Hepatic stellate cell (primary cell): ENCODE measurements around the gene WASL.
A peak's percentile ranks its signal among the peaks of the same experiment; 100 is the strongest.

ENCODE experiments used
- DNase-seq: peaks from one replicate; pipeline ENCODE4 v3.0.0; 2011; ENCODE audit warnings: low spot score

WASL gene

GRCh38 chr7:123690550-123690949, 58.3 kb downstream of the WASL start:
- no peak for DNase-seq

- no peak for DNase-seq
Observed at GRCh38 chr7:123689250-123689649, 59.6 kb downstream of the WASL start.

DNA sequence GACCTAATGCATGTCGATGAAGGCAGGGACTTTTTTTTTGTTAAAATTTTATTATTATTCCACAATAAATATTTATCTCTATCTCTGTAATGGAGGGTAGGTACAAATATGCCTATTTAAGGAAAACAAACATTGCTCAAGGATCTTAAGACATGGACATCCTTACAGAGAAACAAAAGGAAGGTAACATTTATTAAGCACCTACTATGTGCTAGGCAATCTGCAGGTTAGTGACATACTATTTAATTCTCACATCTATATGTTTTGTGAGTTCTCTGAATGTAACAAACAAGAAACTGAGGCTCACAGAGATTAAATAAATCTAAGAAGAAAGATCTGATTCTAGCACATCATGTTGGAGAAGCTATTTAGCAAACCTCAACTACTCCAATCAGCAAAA, 61.1 kb downstream of the WASL start:
- no peak for DNase-seq

DNA sequence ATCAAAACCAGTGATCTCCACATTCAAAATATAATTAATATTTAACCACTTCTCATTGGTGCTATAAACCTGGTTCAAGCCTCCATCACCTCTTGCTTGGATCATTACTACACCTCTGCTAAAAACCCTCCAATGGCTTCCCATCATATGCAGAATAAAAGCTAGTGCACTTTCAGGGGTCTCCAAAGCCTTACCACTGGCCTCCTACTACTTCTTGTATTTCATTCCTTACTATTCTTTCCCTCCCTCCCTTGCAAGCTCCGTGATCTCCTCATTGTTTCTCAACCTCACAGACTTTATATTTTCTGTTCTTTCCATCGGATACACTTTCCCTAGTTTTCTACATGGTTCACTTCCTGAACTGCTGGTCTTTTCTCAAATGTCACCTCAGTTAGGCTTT, 61.6 kb downstream of the WASL start:
- DNase-seq, result no peak

DNA sequence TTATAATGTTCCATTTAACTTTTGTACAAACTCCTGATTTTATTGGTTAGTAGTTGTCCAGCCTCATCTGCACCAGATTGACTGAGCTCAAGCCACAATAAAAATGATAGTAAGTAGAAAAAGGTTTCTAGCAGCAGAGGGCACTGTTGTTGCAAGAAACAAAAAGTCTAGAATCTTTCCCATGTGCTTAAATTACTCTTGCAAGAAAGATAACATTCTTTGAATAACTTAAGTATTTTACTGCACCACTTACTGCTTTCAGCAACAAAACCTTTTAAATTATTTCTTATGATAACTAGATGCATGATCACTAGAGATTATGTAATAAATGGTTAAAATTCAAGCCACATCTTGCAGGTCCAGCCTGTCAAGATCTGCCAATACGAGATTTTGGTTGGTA, 66.1 kb downstream of the WASL start:
- DNase-seq, result peak; percentile 17

DNA sequence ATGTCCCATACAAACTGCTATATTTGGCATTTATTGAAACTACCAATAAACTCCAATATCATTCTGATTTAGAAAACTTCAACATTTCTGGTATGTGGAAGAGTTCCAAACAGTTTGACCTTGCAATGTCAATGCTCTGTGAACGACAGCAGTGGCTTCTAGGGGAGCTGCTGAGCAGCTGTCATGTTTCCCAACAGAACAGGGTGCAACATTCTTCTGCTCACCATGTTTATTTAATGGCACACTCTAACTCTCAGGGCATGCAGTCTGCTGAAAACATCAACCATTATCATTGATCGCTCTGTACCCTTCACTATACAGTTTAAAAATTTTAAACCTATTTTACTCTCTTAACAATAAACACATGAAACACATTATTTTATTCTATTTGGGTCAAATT, 67.2 kb downstream of the WASL start:
- DNase-seq, result no peak

DNA sequence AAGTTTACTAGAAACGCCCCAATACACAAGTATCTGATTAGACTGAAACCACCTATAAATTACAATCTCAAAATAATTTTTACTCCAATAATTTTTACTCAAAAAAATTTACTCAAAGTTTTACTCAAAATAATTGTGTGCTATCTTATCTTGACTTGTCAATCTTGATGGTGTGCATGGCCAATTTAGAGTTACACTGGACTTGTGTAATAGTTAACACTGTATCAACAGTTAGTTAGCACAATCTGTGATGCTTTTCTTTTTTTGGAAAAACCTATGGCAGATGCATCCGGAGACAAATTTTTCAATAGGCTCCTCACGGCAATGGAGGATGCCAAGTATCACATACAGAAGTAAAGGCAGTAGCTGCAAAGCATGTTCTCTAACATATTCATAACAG, 68.2 kb downstream of the WASL start:
- DNase-seq, result no peak

GRCh38 chr7:123679614-123680013, 69.2 kb downstream of the WASL start:
- DNase-seq, result no peak

DNA sequence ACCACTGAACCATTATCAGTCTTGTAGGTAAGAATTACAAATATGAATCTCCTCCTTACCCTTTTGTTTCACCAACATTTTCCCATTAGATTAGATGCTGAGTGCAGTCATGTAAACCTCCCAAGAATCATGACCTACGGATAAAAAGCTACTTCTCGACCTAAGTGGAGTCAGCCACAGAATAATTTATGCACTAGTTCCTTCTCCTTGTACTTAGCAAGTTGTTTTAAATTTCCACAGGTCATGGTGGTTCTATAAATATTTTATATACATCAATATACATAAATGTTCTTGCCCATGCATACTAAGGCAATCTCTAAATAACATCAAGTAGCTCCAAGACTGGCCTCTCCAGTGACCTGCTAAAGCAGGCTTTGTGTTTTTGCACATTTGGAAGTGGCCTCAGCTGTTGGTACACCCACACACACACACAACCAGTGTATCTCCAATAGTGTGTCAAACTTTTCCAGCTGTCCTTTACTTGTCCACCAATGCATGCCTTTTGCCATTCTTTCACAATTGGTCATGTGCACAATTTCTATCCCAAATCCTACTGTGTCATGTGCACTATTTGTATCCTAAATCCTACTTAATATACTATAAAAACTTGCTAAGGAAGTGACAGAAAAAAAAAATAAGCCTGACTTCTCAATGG, 71.6 kb downstream of the WASL start:
- DNase-seq, result no peak

DNA sequence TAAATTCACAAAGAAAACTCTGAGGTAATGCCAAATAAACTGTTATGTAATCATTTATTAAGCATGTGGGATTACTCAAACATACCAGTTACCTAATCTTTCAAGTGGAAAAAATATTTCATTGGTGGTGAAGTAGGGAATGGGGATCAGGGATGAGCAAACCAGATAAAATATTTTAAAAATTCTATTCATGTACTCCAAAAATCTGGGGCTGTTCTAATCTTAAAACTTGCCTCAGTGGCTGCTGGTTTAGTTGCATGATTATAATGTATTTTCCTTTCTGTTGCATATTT, 73.7 kb downstream of the WASL start:
- DNase-seq, result no peak

DNA sequence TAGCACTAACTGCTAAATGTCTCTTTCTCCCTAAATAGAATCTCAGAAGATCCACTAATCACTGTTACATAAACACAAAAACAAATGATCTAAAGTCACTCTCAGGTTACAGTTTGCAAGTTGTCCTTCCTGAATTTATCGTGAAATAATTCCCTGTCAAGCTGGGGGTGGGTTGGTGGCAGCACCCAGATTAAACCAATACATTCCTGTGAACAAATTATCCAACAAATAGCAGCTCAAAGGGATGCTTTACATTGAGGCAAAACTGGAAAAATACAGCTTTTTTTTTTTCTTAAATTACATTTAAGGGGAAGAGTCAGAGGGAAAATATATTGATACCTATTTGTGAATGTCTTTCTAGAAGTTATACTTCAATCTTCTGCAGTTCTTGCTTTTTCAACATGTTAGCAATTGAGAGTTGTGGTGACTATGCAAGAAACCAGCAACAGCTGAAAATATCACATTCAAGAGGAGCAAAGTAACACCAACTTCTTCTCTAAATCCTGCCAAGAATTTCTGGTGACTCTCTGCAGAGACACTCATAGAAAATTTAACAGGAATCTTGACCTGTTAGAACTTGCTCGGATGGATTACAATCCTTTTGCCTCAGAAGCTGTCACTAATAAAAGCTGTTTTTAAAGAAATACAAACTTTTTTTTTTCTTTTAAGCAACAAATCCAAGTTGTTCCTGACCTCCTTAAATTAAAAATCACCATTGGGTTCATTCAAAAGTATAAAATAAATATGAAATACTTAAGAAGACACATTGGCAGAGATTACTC, 74.2 kb downstream of the WASL start:
- DNase-seq, result no peak

- no peak for DNase-seq
Observed at GRCh38 chr7:123673752-123674398, 74.9 kb downstream of the WASL start.

DNA sequence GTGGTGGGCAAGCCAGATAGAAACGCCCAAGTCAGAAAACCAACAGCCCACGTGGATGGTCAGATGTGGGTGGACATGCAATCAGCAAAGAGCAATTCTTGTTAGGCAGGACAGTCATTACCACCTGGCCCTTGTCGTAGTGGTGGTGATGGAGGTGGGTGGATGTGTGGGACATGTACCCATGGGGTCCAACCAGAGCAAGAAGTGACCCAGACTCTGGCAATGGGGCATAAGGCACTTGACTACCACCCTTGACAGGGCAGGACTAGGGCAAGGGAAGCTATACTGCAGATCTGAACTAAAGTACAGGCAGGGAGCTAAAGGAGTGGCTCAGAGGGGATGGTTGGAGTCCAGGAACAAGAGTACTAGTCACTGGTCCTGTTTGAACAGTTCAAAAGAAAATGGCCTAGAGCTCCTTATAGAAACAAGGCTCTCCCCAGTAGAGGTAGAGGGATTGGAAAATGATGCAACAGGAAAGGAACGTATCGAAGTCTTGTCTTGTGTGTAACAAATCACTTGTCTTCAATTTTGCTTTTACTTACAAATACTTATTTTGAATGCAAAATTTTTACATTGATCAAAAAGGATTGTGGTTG, 75.6 kb downstream of the WASL start:
- DNase-seq, result no peak

DNA sequence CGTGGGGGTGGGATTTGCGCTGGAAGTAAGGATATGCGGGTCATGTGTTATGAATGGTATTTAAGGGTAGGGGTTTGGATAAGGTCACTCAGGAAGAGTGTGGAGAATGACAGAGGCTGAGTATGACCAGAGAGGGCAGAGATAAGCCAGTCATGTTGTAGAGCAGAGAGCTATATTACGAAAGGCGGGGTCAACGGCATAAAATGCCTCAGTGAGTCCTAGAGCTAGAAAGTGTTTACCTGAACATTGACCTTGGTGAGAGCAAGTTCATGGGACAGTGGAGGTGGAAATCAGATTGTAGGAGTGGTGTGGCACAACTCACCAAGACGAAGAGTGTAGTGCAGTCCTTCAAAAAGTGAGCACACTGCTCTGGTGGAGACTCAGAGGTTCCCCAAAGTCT, 79.3 kb downstream of the WASL start:
- DNase-seq, result no peak

DNA sequence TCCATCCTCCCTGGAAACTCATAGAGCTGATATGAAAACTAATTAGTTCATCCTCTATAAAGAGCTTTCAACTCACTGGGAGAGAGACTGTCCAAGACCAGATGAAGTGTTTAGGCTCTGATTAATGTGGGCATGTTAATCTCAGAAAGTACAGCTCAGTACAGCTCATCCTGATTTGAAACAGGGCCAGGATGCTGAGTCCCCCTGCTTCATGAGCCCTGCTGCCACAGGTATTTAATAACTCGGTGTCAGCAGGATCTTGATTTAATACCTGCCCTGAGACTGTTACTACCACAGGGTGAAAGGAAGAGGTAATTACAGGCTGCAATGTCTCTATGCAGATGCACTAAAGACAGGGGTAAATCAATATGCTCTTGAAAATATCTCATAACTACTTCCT, 82.3 kb downstream of the WASL start:
- no peak for DNase-seq

GRCh38 chr7:123665896-123666295, 82.9 kb downstream of the WASL start:
- no peak for DNase-seq

DNA sequence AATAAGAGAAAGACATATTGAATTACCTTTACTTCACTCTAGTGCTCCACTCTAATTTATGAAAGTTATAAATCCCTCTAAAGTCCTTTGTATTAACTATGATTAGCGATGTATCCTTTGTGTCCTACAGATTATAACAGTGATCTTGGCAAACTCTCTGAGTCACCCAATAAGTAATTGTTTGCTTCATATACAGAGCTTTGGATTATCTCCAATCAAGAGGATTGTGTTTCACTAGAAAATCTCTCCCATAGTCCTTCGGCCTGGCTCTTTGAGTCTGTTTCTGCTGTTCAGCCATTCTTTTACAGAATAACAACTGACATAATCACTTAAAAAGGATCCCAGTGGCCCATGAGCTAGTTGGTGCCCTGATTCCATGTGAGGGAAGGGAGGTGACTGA, 83.6 kb downstream of the WASL start:
- DNase-seq, result no peak

DNA sequence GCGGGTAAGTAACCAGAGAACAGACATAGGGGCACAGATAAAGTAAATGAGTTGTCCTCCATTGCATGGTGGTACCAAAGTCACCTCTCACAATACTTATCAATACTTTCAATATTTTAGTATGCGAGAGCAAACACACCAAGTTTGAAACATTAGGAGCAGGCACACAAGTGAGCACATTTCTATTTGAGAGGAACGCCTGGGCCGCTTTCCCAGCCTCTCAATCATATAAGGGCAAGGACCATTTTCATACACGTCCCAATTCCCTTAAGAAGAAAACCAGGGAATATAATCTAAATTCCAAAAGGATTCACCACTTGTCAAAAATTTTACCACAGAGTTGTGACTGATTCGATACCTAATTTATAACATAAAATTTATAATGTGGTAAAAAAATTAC, 85.6 kb downstream of the WASL start:
- DNase-seq, result no peak

DNA sequence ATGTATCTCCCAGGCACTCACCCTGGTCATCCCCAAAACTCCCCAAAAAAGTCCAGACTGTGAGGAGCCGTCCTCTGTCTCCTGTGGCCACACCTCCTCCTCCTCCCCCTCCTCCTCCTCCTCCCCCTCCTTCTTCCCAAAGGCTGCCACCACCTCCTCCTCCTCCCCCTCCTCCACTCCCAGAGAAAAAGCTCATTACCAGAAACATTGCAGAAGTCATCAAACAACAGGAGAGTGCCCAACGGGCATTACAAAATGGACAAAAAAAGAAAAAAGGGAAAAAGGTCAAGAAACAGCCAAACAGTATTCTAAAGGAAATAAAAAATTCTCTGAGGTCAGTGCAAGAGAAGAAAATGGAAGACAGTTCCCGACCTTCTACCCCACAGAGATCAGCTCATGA, 86.0 kb downstream of the WASL start:
- DNase-seq, result no peak

- no peak for DNase-seq
Observed at GRCh38 chr7:123662293-123662692, 86.5 kb downstream of the WASL start.

DNA sequence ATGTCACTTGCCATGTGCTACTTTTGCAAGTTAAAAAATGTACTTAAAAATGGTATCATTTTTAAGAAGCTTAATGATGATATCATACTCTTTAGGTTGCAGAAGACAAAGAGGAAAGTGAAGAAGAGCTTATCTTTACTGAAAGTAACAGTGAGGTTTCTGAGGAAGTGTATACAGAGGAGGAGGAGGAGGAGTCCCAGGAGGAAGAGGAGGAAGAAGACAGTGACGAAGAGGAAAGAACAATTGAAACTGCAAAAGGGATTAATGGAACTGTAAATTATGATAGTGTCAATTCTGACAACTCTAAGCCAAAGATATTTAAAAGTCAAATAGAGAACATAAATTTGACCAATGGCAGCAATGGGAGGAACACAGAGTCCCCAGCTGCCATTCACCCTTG, 87.0 kb downstream of the WASL start:
- DNase-seq, result no peak

DNA sequence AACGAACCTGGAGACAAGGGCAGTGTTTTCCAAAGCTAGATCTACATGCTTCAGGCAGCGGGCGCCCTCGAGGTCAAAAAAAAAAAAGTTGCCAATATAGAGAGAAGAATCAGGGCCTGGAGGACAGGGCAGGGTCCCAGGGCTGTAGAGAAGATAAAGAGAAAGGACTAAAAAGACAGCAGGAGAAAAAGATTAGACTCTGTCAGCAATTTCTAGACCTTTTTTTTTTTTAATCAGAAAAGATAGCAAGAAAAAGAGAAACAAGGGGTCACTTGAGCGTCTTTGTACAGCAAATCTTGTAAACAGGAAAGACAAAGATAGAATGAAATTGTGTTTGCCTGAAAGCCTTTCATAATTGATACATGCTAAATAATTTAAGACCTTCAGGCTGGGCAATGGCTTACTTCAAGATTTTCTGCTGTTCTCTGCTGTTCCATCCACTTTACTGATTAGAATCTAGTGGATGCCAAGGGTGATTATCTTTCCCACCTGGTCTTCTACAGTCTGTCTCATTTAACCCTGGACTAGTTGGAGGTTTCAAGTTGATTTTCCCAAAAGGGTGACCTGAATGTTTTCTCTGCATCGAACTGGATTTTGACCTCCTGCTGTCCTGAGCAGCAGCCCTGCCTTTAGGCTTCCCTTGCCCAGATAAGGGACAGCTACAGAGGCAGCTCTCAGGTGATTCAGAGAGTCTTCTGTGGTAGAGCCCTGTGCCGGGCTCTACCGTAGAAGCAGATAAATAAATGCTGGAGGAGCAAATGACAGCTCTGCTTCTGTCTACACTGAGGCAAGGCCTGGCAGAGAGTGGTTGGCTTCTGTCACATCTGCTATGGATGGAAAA, 88.1 kb downstream of the WASL start:
- DNase-seq, result no peak
